Tibial nerve (tissue), 4 donors: ENCODE data around the gene DENR.

Experiments
- CTCF ChIP-seq, 5 experiments: fragments of 200-600 bp in 3 of 5; fragments of 450-650 bp in 2 of 5; sonication (generic) in 3 of 5; IDR thresholded peaks; one replicate each; pipeline ENCODE4 v1.5.1; 2016 to 2019; ENCODE audit warnings: antibody characterized with exemption in 5 of 5, mild to moderate bottlenecking in 3 of 5, moderate library complexity in 2 of 5
- EP300 ChIP-seq, 2 donors: sonication (generic); formaldehyde crosslinking; IDR thresholded peaks; one replicate each; pipeline ENCODE4 v1.6.1; 2017; ENCODE audit warnings: antibody characterized with exemption in 2 of 2, mild to moderate bottlenecking in 1 of 2

DNA sequence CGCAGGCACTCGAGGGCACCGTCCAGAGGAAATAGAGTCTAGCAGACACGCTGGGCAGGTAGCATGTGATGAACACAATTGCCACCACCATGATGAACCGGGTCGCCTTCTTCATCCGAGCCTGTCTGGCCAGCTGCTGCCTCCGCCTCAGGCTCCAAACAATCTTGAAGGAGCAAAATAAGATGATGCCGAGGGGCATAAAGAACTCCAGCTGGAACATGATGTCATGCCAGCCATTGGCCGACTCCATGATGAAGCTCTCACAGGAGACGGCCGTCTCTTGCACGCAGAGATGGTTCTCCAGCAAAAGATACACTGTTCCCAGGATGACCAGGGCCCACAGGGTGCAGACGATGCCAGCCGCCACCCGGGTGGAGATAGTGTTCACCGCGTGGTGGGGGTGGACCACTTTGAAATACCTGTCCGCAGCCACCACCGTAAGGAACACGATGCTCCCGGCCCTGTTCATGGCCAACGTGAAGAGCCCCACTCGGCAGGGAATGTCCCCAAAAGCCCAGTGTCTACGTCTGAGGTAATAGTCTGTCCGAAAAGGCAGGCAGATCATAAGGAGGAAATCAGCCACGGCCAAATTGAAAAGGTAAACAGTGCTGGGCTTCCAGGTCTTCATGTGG, 22.9 kb upstream of the DENR start:
- TF ChIP-seq CTCF (IDR thresholded peaks at IDR 0.05) (no peak), EP300 (IDR thresholded peaks at IDR 0.05) (no peak)
